Suprapubic skin (tissue), 4 donors: ENCODE data around the gene JMJD8.

Source experiments
- EP300 ChIP-seq: sonication (generic); formaldehyde crosslinking; IDR thresholded peaks from one replicate; pipeline ENCODE4 v1.6.1; 2017; ENCODE audit warnings: antibody characterized with exemption
- POLR2A ChIP-seq, 2 donors: fragments of 450-650 bp; IDR thresholded peaks; one replicate each; pipeline ENCODE4 v1.6.1; 2017; ENCODE audit warnings: antibody characterized with exemption in 2 of 2, mild to moderate bottlenecking in 2 of 2, moderate library complexity in 2 of 2
- POLR2AphosphoS5 ChIP-seq, 3 donors: sonication (generic); formaldehyde crosslinking; IDR thresholded peaks; one replicate each; pipeline ENCODE4 v1.6.1; 2017; ENCODE audit warnings: antibody characterized with exemption in 3 of 3
- TF ChIP-seq, protein P1 (sequence below), 2 donors: fragments of 200-600 bp in 1 of 2; fragments of 450-650 bp in 1 of 2; sonication (generic) in 1 of 2; IDR thresholded peaks; one replicate each; pipeline ENCODE4 v1.5.1; 2016 to 2019; ENCODE audit warnings: antibody characterized with exemption in 2 of 2, mild to moderate bottlenecking in 1 of 2, moderate library complexity in 1 of 2

GRCh38 chr16:694187-694862, 10.2 kb upstream of the JMJD8 start:
- TF ChIP-seq, protein P1, sequence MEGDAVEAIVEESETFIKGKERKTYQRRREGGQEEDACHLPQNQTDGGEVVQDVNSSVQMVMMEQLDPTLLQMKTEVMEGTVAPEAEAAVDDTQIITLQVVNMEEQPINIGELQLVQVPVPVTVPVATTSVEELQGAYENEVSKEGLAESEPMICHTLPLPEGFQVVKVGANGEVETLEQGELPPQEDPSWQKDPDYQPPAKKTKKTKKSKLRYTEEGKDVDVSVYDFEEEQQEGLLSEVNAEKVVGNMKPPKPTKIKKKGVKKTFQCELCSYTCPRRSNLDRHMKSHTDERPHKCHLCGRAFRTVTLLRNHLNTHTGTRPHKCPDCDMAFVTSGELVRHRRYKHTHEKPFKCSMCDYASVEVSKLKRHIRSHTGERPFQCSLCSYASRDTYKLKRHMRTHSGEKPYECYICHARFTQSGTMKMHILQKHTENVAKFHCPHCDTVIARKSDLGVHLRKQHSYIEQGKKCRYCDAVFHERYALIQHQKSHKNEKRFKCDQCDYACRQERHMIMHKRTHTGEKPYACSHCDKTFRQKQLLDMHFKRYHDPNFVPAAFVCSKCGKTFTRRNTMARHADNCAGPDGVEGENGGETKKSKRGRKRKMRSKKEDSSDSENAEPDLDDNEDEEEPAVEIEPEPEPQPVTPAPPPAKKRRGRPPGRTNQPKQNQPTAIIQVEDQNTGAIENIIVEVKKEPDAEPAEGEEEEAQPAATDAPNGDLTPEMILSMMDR (IDR thresholded peaks at IDR 0.05), result no peak
- no peak for TF ChIP-seq POLR2AphosphoS5 (IDR thresholded peaks at IDR 0.05)
- TF ChIP-seq EP300, result no peak
- TF ChIP-seq POLR2A (IDR thresholded peaks at IDR 0.05), result no peak
